GM18870 (cell line): ENCODE results near the gene MKRN2OS.

Experiments used
- ATAC-seq: cut with Tn5 transposase; IDR thresholded peaks from one replicate; pipeline ENCODE4 v1.9.1; 2021; ENCODE audit warnings: moderate library complexity; ENCODE audit not compliant: unreplicated experiment

MKRN2OS gene, protein sequence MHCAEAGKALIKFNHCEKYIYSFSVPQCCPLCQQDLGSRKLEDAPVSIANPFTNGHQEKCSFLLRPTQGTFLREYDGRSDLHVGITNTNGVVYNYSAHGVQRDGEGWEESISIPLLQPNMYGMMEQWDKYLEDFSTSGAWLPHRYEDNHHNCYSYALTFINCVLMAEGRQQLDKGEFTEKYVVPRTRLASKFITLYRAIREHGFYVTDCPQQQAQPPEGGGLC

DNA sequence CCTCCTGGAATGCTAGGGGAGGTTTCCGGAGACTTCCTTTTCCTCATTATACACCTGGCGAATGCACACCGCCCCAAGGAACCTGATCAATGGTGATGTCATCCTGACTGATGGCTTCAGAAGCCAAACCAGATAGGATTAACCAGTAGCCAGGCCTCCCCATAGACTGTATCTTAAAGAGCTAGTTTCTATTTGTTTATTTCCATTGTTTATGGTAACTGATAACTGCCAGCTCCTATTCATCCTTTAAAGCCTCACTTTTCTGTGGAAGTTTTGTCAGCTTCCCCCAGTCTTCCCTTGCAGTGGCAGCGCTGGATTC is at the start of gene MKRN2OS:
MKRN2OS (minus strand) TSS at position 27 of the 319 bp plus-strand sequence. CDS start 35 bp downstream, outside the sequence.
- ATAC-seq, result no peak

DNA sequence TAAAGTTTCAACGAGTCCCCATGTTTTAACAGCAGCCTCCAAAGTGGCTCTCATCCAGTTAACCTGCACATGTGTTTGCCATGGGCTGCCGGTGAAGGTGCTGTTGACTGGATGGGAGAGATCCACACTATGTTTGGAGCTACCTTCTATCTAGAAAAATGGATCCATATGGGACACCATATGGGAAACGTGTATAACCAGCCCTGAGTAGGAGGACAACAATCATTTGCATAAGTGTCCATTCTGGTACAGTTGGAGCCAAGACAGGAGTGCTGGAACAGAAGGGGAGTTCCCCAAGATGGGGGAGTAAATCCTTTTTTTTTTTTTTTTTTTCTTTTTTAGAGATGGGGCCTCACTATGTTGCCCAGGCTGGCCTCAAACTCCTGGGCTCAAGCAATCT is 48.2 kb upstream of the MKRN2OS start:
- no peak for ATAC-seq

DNA sequence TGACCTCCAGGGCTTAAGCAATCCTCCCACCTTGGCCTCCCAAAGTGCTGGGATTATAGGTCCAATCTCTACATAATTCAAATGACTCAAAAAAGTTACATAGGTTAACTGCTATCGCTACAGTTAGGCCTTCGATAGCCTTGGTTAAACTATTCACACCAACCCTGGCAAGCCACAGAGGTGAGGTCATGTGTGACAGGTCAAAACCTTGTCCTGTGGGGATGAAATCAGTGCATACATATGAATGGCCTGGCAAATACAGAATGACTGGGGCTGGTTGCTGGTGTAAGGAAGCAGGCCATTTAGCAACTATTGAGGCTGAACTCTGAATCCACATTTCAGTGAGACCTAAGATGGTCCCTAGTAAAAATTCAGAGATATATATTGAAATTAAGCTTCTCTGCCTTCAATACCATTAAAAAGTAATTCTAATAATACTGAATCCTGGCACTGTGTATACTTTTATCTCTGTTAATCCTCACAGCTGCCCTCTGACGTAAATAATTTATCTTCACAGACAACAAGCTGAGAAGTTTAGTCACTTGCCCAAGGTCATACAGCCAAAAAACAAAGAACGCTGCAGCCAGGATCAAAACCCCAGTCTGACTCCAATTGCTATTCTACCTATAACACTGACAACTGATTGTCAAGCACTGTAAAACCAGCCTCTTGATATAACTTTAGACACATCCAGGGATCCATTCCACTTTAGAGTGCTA is 46.9 kb upstream of the MKRN2OS start:
- no peak for ATAC-seq

DNA sequence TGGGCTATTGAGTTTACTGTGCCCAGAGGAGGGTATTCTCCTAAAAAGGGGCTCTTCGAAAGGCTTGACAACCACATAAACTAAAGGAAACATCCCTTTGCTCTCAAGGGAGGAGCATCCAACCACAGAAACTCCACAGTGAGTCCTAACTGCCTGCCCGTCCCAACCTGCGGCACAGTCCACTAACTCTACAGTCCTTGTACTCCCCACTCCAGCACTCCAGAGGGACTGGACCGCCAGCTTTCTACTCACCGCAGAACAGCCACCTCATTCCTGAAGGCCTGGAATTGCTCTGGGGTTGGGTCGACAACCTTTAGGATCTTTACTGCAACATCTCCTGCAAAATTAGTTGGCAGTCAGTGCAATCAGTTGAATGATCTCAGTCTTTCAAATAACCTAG is 46.2 kb upstream of the MKRN2OS start:
- ATAC-seq, result no peak

DNA sequence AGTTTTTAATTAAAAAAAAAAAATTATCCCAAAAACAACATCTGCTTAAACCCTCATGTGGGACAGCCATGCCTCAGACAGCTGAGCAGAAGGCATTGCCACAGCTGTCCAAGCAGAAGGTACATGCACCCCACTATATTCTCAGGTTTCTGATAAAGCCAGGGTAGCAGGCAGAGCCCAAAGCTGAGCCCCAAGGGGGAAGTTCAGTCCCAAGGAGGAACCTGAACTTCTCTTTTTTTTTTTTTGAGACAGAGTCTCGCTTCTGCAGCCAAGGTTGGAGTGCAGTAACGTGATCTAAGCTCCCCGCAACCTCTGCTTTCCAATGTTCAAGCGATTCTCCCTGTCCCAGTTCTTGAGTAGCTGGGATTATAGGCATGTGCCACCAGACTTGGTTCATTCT is 44.8 kb upstream of the MKRN2OS start:
- no peak for ATAC-seq

DNA sequence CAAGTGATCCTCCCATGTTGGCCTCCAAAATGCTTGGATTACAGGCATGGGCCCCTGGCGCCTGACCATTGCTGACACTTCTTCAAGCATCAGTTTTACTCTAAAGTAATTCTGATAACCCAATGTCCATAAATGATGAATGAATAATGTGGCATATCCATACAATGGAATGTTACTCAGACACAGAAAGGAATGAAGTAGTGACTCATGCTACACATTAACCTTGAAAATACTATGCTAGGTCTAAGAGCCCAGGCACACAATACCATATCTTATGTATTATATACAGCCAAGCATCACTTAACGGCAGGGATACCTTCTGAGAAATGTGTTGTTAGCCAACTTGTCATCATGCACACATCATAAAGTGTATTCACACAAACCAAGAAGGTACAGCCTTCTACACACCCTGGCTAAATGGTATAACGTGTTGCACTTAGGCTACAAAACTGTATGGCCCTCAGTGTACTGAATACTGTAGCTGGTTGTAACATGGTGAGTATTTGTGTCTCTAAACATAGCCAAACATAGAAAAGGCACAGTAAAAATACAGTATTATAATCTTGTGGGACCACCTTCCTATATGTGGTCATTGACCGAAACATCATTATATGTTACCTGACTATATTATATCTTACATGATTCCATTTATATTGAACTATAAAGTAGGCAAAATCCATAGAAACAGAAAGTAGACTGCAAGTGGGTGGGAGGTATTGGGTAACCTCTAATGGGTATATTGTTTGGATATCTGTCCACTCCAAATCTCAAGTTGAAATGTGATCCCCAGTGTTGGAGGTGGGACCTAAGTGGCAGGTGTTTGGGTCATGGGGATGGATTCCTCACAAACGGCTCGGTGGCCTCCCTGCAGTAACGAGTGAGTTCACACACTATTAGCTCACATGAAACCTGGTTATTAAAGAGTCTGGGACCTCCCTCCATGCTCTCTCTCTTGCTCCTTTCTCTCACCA is 43.0 kb upstream of the MKRN2OS start:
- ATAC-seq, result no peak

- no peak for ATAC-seq
Observed at GRCh38 chr3:12586403-12586802, 41.1 kb upstream of the MKRN2OS start.

- ATAC-seq, result peak; percentile 37
Observed at GRCh38 chr3:12585970-12586369, 40.7 kb upstream of the MKRN2OS start.

- ATAC-seq, result no peak
Observed at GRCh38 chr3:12585181-12585580, 39.9 kb upstream of the MKRN2OS start.

- ATAC-seq, result no peak
Observed at GRCh38 chr3:12584083-12584482, 38.8 kb upstream of the MKRN2OS start.

DNA sequence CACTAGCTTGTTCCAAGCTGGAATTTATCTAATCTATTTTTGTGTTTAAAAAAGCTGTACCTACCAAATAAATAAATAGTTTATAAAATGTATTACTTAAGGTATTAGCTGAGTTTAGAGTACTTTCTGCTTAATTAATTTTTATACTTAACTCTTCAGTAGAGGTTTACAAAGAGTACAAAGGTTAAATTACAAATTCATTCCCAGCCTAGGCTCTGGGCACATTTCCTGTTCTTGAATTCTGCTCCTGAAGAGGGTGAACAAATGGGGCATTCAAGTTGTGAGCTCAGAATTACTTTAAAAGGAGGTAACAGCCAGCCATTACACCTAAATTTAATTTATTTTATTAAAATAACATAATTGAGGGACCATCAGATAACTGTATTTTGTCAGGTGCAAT is 38.0 kb upstream of the MKRN2OS start:
- ATAC-seq, result no peak

DNA sequence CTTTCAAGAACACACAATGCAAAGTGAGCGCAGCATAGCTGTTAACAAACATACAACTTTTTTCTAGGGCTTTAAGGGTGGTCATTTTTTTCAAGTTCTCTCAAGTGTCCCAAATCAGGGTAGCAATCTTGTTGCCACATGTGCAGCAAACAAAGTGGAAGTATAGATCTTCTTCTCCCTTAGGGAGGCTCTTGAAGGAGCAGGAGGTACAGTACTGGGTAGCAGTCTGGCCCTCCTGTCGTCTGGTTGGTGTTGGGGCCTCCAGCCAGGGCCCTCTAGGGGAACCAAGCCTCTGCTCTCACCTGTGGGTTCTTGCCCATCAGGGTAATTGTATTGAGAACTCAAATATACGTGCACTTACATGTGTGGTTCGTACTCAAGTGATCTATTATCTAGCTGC is 37.4 kb upstream of the MKRN2OS start:
- ATAC-seq, result no peak

- ATAC-seq, result no peak
Observed at GRCh38 chr3:12579905-12580304, 34.6 kb upstream of the MKRN2OS start.

GRCh38 chr3:12579456-12579855 is 34.2 kb upstream of the MKRN2OS start:
- ATAC-seq, result no peak

DNA sequence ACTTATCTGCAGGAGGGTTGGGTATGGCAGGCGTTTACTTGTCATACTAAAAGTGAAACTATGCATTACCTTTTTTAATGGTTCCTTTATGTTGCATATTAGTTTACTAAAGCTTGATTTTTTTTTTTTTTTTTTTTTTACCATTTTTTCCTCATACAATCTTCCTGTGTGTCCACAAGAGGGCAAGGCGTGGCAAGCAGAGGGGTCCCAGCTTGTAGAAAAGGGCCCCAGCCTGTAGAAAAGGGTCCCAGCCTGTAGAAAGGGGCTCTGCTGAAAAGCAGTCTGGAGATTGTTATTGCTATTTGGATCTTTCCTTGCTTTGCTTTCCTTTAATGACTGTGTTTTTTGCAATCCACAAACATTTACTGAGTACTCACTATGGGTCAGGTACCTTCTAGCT is 33.4 kb upstream of the MKRN2OS start:
- no peak for ATAC-seq

DNA sequence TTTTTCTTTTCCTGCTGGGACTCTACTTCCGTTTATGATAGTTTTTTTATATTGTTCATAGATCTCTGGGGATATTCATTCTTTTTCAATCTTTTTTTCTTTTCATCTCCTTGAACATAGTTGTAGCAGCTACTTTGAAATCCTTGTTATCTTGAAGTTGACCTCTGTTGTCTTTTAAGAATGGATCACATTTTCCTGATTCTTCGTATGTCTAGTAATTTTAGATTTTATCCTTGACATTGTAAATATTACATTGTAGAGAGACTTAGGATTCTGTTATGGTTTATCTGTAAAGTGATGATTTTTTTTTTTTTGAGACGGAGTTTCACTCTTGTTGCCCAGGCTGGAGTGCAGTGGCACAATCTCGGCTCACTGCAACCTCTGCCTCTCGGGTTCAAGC is 32.1 kb upstream of the MKRN2OS start:
- no peak for ATAC-seq

GRCh38 chr3:12574661-12575060 is 29.4 kb upstream of the MKRN2OS start:
- no peak for ATAC-seq

GRCh38 chr3:12574131-12574530 is 28.8 kb upstream of the MKRN2OS start:
- no peak for ATAC-seq

DNA sequence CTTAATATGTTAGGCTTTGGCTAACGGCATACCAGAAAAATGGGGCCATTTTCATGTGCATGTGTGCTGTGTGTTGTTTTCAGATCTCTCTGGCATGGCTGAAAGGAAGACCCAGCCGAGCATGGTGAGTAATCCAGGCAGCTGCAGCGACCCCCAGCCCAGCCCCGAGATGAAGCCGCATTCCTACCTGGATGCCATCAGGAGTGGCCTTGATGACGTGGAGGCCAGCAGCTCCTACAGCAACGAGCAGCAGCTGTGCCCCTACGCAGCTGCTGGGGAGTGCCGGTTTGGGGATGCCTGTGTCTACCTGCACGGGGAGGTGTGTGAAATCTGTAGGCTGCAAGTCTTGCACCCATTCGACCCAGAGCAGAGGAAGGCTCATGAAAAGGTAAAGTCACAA is 26.7 kb upstream of the MKRN2OS start:
- no peak for ATAC-seq

GRCh38 chr3:12569836-12570235 is 24.5 kb upstream of the MKRN2OS start:
- ATAC-seq, result no peak

DNA sequence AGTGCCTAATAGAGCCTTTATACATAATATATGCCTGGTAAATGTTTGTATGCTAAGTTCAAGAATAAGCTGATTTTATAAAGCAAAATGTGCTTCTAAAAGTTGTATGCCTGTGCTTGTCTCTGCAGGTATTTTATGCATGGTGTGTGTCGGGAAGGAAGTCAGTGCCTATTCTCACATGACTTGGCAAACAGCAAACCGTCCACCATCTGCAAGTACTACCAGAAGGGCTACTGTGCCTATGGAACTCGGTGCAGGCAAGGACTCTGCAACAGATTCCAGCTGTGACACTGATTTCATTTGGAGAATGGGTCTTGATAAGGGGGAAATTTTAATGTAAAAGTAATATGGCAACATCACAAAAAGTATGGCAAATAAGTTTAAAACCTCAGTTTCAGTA is 23.4 kb upstream of the MKRN2OS start:
- ATAC-seq, result no peak

DNA sequence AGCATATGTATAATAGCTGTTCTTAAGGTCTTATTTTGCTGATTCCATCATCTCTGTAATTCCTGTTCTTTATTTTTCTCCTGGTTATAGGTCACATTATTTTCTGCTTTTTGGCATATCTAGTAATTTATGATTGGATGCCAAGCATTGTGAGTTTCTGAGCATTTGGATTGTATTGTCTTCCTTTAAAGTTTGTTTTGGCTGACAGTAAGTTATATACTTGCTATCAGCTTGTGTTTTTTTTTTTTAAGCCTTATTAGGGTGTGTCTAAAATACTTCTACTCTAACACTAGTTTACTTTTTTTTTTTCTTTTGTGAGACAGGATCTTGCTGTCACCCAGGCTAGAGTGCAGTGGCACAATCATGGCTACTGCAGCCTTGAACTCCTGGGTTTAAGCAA is 21.7 kb upstream of the MKRN2OS start:
- ATAC-seq, result no peak
